ENCODE results near the gene SHLD2.
"Not testable (repeated sequence)": the region's sequence is repeated elsewhere in the genome, so short reads cannot be mapped to it uniquely, and the experiment has no call there.

SHLD2 gene

GRCh38 chr10:87084291-87084782 lies 10.7 kb upstream of the SHLD2 start:
- DNase-seq = not testable (repeated sequence)

GRCh38 chr10:87085537-87085936 lies 9.5 kb upstream of the SHLD2 start:
- no peak for DNase-seq

GRCh38 chr10:87089746-87090145 lies 5.3 kb upstream of the SHLD2 start:
- no peak for DNase-seq

GRCh38 chr10:87090779-87091178 lies 4.2 kb upstream of the SHLD2 start:
- no peak for DNase-seq

GRCh38 chr10:87092376-87092860 lies 2.6 kb upstream of the SHLD2 start:
- no peak for DNase-seq

- DNase-seq = no peak
Measured at GRCh38 chr10:87092861-87093631, 2.0 kb upstream of the SHLD2 start.

GRCh38 chr10:87093632-87094372 lies 1.2 kb upstream of the SHLD2 start:
- DNase-seq = peak; percentile 69

GRCh38 chr10:87095236-87095945 lies 385 bp downstream of the SHLD2 start:
- DNase-seq = peak; percentile 79

- no peak for DNase-seq
Measured at GRCh38 chr10:87101996-87102395, 7.0 kb downstream of the SHLD2 start.

- not testable (repeated sequence) for DNase-seq
Measured at GRCh38 chr10:87104727-87105126, 9.7 kb downstream of the SHLD2 start.

GRCh38 chr10:87105446-87106124 lies 10.6 kb downstream of the SHLD2 start:
- DNase-seq = no peak

GRCh38 chr10:87118122-87118521 lies 23.1 kb downstream of the SHLD2 start:
- DNase-seq = not testable (repeated sequence)

- DNase-seq = not testable (repeated sequence)
Measured at GRCh38 chr10:87119029-87119428, 24.0 kb downstream of the SHLD2 start.

- DNase-seq = not testable (repeated sequence)
Measured at GRCh38 chr10:87123351-87123750, 28.3 kb downstream of the SHLD2 start.

- not testable (repeated sequence) for DNase-seq
Measured at GRCh38 chr10:87127048-87127447, 32.0 kb downstream of the SHLD2 start.

GRCh38 chr10:87127607-87128156 lies 32.7 kb downstream of the SHLD2 start:
- DNase-seq = not testable (repeated sequence)

GRCh38 chr10:87132176-87132575 lies 37.2 kb downstream of the SHLD2 start:
- not testable (repeated sequence) for DNase-seq

- not testable (repeated sequence) for DNase-seq
Measured at GRCh38 chr10:87133936-87134335, 38.9 kb downstream of the SHLD2 start.

GRCh38 chr10:87134440-87134839 lies 39.4 kb downstream of the SHLD2 start:
- DNase-seq = not testable (repeated sequence)

GRCh38 chr10:87137478-87137877 lies 42.5 kb downstream of the SHLD2 start:
- not testable (repeated sequence) for DNase-seq

GRCh38 chr10:87142230-87143108 lies 47.5 kb downstream of the SHLD2 start:
- DNase-seq = not testable (repeated sequence)
